Transverse colon (tissue), 4 donors: ENCODE data around the gene BCKDK.

Experiments
- EP300 ChIP-seq: sonication (generic); formaldehyde crosslinking; IDR thresholded peaks from one replicate; pipeline ENCODE4 v1.6.1; 2017; ENCODE audit warnings: antibody characterized with exemption, low read depth
- POLR2A ChIP-seq: fragments of 450-650 bp; IDR thresholded peaks from one replicate; pipeline ENCODE4 v1.6.1; 2016; ENCODE audit warnings: antibody characterized with exemption, mild to moderate bottlenecking, moderate library complexity
- POLR2AphosphoS5 ChIP-seq, 3 donors: sonication (generic); formaldehyde crosslinking; IDR thresholded peaks; one replicate each; pipeline ENCODE4 v1.6.1; 2016; ENCODE audit warnings: antibody characterized with exemption in 3 of 3
- TF ChIP-seq, protein P1 (sequence below), 5 experiments: fragments of 200-600 bp in 3 of 5; fragments of 450-650 bp in 2 of 5; sonication (generic) in 3 of 5; IDR thresholded peaks; 1 replicate in 2 of 5; 2 replicates in 3 of 5; pipeline ENCODE4 v1.5.1; 2016 to 2017; ENCODE audit warnings: antibody characterized with exemption in 5 of 5, inconsistent platforms in 3 of 5, mild to moderate bottlenecking in 2 of 5, moderate library complexity in 1 of 5

DNA sequence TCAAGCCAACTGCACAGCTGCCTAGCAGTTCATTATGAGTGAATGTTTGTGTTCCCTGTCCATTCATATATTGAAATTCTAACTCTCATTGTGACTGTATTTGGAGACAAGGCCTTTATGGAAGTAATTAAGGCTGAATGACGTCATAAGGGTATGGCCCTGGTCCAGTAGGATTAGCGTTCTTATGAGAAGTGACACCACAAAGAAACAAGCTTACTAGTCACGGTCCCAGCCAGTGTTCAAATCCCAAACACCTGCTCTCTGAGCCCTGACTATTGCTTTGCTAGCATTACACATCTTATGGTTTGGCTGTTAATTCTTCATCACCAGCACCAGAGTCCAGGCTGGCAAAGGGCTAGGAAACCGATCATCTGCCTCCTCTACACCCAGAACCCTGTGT is 36.3 kb upstream of the BCKDK start:
- TF ChIP-seq, protein P1, sequence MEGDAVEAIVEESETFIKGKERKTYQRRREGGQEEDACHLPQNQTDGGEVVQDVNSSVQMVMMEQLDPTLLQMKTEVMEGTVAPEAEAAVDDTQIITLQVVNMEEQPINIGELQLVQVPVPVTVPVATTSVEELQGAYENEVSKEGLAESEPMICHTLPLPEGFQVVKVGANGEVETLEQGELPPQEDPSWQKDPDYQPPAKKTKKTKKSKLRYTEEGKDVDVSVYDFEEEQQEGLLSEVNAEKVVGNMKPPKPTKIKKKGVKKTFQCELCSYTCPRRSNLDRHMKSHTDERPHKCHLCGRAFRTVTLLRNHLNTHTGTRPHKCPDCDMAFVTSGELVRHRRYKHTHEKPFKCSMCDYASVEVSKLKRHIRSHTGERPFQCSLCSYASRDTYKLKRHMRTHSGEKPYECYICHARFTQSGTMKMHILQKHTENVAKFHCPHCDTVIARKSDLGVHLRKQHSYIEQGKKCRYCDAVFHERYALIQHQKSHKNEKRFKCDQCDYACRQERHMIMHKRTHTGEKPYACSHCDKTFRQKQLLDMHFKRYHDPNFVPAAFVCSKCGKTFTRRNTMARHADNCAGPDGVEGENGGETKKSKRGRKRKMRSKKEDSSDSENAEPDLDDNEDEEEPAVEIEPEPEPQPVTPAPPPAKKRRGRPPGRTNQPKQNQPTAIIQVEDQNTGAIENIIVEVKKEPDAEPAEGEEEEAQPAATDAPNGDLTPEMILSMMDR (IDR thresholded peaks at IDR 0.05), result no peak
- no peak for TF ChIP-seq POLR2A
- no peak for TF ChIP-seq EP300
- TF ChIP-seq POLR2AphosphoS5 (IDR thresholded peaks at IDR 0.05), result no peak
